HepG2 (cell line): ENCODE data around the gene CEMP1. TPM values are rescaled to one million over a fixed set of nuclear protein-coding genes. Genes with fewer than 3 reads are reported as not detected.
A peak's percentile ranks its signal among the peaks of the same experiment; 100 is the strongest.

Source experiments
- CHCHD3 ChIP-seq: sonication (generic); formaldehyde crosslinking; IDR thresholded peaks from 2 replicates; pipeline ENCODE4 v1.8.0; 2022; ENCODE audit warnings: mild to moderate bottlenecking, missing genetic modification reagents, moderate library complexity
- KAT2B ChIP-seq: fragments of 150-350 bp; IDR thresholded peaks from 2 replicates; pipeline ENCODE4 v1.6.1; 2014; ENCODE audit warnings: low read depth, low read length, borderline replicate concordance
- RARA ChIP-seq: IDR thresholded peaks from 2 replicates; pipeline ENCODE4 v1.6.1; 2016; ENCODE audit warnings: missing genetic modification reagents, missing compliant biosample characterization
- RXRB ChIP-seq: IDR thresholded peaks from 2 replicates; pipeline ENCODE4 v1.6.1; 2016; ENCODE audit warnings: borderline replicate concordance, missing genetic modification reagents, missing compliant biosample characterization
- SALL1 ChIP-seq: sonication (generic); formaldehyde crosslinking; IDR thresholded peaks from 2 replicates; pipeline ENCODE4 v1.8.0; 2022; ENCODE audit warnings: mild to moderate bottlenecking, missing genetic modification reagents
- SCMH1 ChIP-seq: sonication (generic); formaldehyde crosslinking; IDR thresholded peaks from 2 replicates; pipeline ENCODE4 v1.9.0; 2021; ENCODE audit warnings: missing genetic modification reagents, mild to moderate bottlenecking, borderline replicate concordance
- TEAD3 ChIP-seq: optimal IDR thresholded peaks from 2 replicates; pipeline ENCODE3; 2016; ENCODE audit warnings: borderline replicate concordance
- YEATS4 ChIP-seq: sonication (generic); formaldehyde crosslinking; IDR thresholded peaks from 2 replicates; pipeline ENCODE4 v1.4.0; 2020; ENCODE audit warnings: missing genetic modification reagents, borderline replicate concordance
- ZBTB3 ChIP-seq: sonication (generic); formaldehyde crosslinking; IDR thresholded peaks from 2 replicates; pipeline ENCODE4 v1.4.0; 2020; ENCODE audit warnings: low read depth, mild to moderate bottlenecking, moderate library complexity, missing genetic modification reagents, borderline replicate concordance
- ZC3H13 ChIP-seq: sonication (generic); formaldehyde crosslinking; IDR thresholded peaks from 2 replicates; pipeline ENCODE4 v1.8.1; 2023; ENCODE audit warnings: mild to moderate bottlenecking, missing genetic modification reagents, moderate library complexity
- ZFY ChIP-seq: sonication (generic); formaldehyde crosslinking; IDR thresholded peaks from 2 replicates; pipeline ENCODE4 v1.4.0; 2020; ENCODE audit warnings: missing genetic modification reagents
- ZNF451 ChIP-seq: sonication (generic); formaldehyde crosslinking; IDR thresholded peaks from 2 replicates; pipeline ENCODE4 v1.5.0; 2020; ENCODE audit warnings: mild to moderate bottlenecking, missing genetic modification reagents
- ZNF619 ChIP-seq: sonication (generic); formaldehyde crosslinking; IDR thresholded peaks from 2 replicates; pipeline ENCODE4 v1.4.0; 2020; ENCODE audit warnings: mild to moderate bottlenecking, missing genetic modification reagents
- ZNF709 ChIP-seq: sonication (generic); formaldehyde crosslinking; IDR thresholded peaks from 2 replicates; pipeline ENCODE4 v1.5.0; 2020; ENCODE audit warnings: mild to moderate bottlenecking, missing genetic modification reagents
- ZNF792 ChIP-seq: IDR thresholded peaks from 2 replicates; pipeline ENCODE4 v1.6.1; 2016
- polyA plus RNA-seq, 8 experiments: library from polyadenylated mRNA; depleted of rRNA in 3 of 8; stranded (reverse) in 7 of 8; unstranded in 1 of 8; fragments of >200 nt; fragmentation: Illumina TruSeq in 4 of 8; extraction: Trizol in 4 of 8; gene quantifications; 2 replicates each; pipeline versions ENCODE4 v1.2.1 to v1.2.3, GENCODE V29; 2011 to 2016; ENCODE audit warnings: low read depth in 4 of 8, missing spikeins in 1 of 8, mixed read lengths in 1 of 8; ENCODE audit not compliant: insufficient read depth in 1 of 8
- total RNA-seq, 5 experiments: library from RNA; depleted of rRNA; stranded (reverse); fragments of >200 nt; fragmentation: Illumina TruSeq; extraction: Trizol; gene quantifications; 2 replicates each; pipeline ENCODE4 v1.2.3, GENCODE V29; 2016; ENCODE audit warnings: low read depth in 1 of 5
- TF ChIP-seq, protein P1 (sequence below): sonication (generic); IDR thresholded peaks from 2 replicates; pipeline ENCODE4 v1.6.1; 2016; ENCODE audit warnings: low read depth, borderline replicate concordance
- TF ChIP-seq, protein P2 (sequence below): IDR thresholded peaks from 2 replicates; pipeline ENCODE4 v1.6.1; 2018; ENCODE audit warnings: missing genetic modification reagents, mild to moderate bottlenecking, missing compliant biosample characterization
- TF ChIP-seq, protein P3 (sequence below): sonication (generic); formaldehyde crosslinking; IDR thresholded peaks from 2 replicates; pipeline ENCODE4 v1.4.0; 2020; ENCODE audit warnings: mild to moderate bottlenecking, missing genetic modification reagents
- TF ChIP-seq, protein P4 (sequence below): sonication (generic); formaldehyde crosslinking; IDR thresholded peaks from 2 replicates; pipeline ENCODE4 v1.4.0; 2020; ENCODE audit warnings: missing genetic modification reagents
- TF ChIP-seq, protein P5 (sequence below), 2 experiments: sonication (generic) in 1 of 2; formaldehyde crosslinking in 1 of 2; IDR thresholded peaks; 2 replicates each; pipeline versions ENCODE4 v1.4.0 to v1.6.1; 2018 to 2020; ENCODE audit warnings: missing genetic modification reagents in 2 of 2, borderline replicate concordance in 1 of 2, low read depth in 1 of 2, mild to moderate bottlenecking in 1 of 2, missing biosample characterization in 1 of 2
- TF ChIP-seq, protein P6 (sequence below): fragments of 450-650 bp; IDR thresholded peaks from 2 replicates; pipeline ENCODE4 v1.6.1; 2016
- TF ChIP-seq, protein P7 (sequence below): sonication (generic); formaldehyde crosslinking; IDR thresholded peaks from 2 replicates; pipeline ENCODE4 v1.5.0; 2020; ENCODE audit warnings: mild to moderate bottlenecking, low read depth, missing genetic modification reagents, borderline replicate concordance

Gene CEMP1
- total and polyA plus RNA-seq, 2 of the 13 experiments (the other 11 are each of a cell fraction or from before 2014, with no cell fraction given), result not detected

DNA sequence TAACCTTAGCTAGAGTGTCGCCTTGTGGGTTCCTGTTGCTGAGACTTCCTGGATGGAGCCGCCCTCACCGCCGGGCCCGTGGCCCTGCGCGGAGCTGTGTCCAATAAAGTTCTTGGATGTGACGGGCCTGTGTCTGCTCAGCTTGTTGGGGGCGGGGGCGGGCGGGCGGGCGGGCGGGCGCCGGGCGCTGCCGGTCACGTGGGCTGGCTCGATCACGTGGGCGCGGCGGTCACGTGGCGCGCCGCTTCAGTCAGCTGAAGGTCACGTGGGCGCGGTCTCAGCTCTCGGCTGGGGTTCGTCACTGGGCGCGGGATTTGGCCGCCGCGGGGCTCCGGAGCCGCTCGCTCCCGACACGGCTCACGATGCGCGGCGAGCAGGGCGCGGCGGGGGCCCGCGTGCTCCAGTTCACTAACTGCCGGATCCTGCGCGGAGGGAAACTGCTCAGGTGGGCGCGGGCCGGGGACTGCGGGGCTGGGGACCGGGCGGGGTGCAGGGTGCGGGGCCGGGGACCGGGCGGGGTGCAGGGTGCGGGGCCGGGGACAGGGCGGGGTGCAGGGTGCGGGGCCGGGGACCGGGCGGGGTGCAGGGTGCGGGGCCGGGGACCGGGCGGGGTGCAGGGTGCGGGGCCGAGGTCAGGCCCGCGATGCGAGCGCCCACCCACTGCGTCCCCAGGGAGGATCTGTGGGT lies 11.0 kb downstream of the CEMP1 start, which contains the start of gene AMDHD2 (continued):
- TF ChIP-seq, protein P1, sequence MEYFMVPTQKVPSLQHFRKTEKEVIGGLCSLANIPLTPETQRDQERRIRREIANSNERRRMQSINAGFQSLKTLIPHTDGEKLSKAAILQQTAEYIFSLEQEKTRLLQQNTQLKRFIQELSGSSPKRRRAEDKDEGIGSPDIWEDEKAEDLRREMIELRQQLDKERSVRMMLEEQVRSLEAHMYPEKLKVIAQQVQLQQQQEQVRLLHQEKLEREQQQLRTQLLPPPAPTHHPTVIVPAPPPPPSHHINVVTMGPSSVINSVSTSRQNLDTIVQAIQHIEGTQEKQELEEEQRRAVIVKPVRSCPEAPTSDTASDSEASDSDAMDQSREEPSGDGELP, result peak; percentile 95
- TF ChIP-seq ZNF792 (CRISPR knock-in tag) (peak; percentile 76; the same call in 1 of the 2 replicates), ZC3H13 (peak; percentile 92), SCMH1 (no peak), RXRB (CRISPR knock-in tag) (peak; percentile 20; the same call in 1 of the 2 replicates), KAT2B (no peak), ZNF619 (no peak), RARA (CRISPR knock-in tag) (0 out of 2 replicates have a peak, but pooled peaks have one; percentile 15), CHCHD3 (peak; percentile 54; the same call in 1 of the 2 replicates), ZBTB3 (no peak), TEAD3 (CRISPR knock-in tag) (no peak), ZNF709 (CRISPR knock-in tag) (peak; percentile 5; the same call in 1 of the 2 replicates), ZNF451 (CRISPR knock-in tag) (0 out of 2 replicates have a peak, but pooled peaks have one; percentile 34), SALL1 (peak; percentile 67), YEATS4 (CRISPR knock-in tag) (0 out of 2 replicates have a peak, but pooled peaks have one; percentile 45), ZFY (CRISPR knock-in tag) (peak; percentile 62)
- TF ChIP-seq, protein P2, sequence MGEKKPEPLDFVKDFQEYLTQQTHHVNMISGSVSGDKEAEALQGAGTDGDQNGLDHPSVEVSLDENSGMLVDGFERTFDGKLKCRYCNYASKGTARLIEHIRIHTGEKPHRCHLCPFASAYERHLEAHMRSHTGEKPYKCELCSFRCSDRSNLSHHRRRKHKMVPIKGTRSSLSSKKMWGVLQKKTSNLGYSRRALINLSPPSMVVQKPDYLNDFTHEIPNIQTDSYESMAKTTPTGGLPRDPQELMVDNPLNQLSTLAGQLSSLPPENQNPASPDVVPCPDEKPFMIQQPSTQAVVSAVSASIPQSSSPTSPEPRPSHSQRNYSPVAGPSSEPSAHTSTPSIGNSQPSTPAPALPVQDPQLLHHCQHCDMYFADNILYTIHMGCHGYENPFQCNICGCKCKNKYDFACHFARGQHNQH, result 0 out of 2 replicates have a peak, but pooled peaks have one; percentile 8
- TF ChIP-seq, protein P3, sequence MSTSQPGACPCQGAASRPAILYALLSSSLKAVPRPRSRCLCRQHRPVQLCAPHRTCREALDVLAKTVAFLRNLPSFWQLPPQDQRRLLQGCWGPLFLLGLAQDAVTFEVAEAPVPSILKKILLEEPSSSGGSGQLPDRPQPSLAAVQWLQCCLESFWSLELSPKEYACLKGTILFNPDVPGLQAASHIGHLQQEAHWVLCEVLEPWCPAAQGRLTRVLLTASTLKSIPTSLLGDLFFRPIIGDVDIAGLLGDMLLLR (CRISPR knock-in tag), result 0 out of 2 replicates have a peak, but pooled peaks have one; percentile 33
- TF ChIP-seq, protein P4, sequence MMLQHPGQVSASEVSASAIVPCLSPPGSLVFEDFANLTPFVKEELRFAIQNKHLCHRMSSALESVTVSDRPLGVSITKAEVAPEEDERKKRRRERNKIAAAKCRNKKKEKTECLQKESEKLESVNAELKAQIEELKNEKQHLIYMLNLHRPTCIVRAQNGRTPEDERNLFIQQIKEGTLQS (CRISPR knock-in tag), result peak; percentile 14; the same call in 1 of the 2 replicates
- TF ChIP-seq, protein P5, sequence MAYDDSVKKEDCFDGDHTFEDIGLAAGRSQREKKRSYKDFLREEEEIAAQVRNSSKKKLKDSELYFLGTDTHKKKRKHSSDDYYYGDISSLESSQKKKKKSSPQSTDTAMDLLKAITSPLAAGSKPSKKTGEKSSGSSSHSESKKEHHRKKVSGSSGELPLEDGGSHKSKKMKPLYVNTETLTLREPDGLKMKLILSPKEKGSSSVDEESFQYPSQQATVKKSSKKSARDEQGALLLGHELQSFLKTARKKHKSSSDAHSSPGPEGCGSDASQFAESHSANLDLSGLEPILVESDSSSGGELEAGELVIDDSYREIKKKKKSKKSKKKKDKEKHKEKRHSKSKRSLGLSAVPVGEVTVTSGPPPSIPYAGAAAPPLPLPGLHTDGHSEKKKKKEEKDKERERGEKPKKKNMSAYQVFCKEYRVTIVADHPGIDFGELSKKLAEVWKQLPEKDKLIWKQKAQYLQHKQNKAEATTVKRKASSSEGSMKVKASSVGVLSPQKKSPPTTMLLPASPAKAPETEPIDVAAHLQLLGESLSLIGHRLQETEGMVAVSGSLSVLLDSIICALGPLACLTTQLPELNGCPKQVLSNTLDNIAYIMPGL (CRISPR knock-in tag; IDR thresholded peaks at IDR 0.05; ENCODE audit: borderline replicate concordance in 1 of 2, low read depth in 1 of 2), result peak in 1 of 2 experiments; percentile 13; a peak in 1 of 4 replicates
- TF ChIP-seq, protein P6, sequence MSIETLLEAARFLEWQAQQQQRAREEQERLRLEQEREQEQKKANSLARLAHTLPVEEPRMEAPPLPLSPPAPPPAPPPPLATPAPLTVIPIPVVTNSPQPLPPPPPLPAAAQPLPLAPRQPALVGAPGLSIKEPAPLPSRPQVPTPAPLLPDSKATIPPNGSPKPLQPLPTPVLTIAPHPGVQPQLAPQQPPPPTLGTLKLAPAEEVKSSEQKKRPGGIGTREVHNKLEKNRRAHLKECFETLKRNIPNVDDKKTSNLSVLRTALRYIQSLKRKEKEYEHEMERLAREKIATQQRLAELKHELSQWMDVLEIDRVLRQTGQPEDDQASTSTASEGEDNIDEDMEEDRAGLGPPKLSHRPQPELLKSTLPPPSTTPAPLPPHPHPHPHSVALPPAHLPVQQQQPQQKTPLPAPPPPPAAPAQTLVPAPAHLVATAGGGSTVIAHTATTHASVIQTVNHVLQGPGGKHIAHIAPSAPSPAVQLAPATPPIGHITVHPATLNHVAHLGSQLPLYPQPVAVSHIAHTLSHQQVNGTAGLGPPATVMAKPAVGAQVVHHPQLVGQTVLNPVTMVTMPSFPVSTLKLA, result peak; percentile 94
- TF ChIP-seq, protein P7, sequence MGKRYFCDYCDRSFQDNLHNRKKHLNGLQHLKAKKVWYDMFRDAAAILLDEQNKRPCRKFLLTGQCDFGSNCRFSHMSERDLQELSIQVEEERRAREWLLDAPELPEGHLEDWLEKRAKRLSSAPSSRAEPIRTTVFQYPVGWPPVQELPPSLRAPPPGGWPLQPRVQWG (CRISPR knock-in tag), result no peak
